ENCODE measurements around the gene PRSS38. TPM values are rescaled to one million over a fixed set of nuclear protein-coding genes. Genes with fewer than 3 reads are reported as not detected.

PRSS38 gene
- total RNA-seq, 4 donors from 2014 or later = not detected

GRCh38 chr1:227890451-227891222 lies 75.2 kb downstream of the PRSS38 start:
- WGBS, 2 donors = 87 to 100% methylated on average over 2 to 10 of the region's 13 CpGs
- intact Hi-C loops (cut with DNase I) = no loop called here
- H3K27ac ChIP-seq = no peak overlapping the region
- no peaks in the 10 kb centered on the region for H3K9me3 ChIP-seq
- no peak for DNase-seq
- H3K4me3 ChIP-seq = no peak overlapping the region
- no peaks in the 10 kb centered on the region for H3K27me3 ChIP-seq
- no peak for TF ChIP-seq POLR2A (IDR thresholded peaks at IDR 0.05)
- no peak for TF ChIP-seq CTCF (IDR thresholded peaks at IDR 0.05)
- no peaks in the 10 kb centered on the region for H3K36me3 ChIP-seq
- H3K4me1 ChIP-seq = peaks cover 16 to 29% (median 19%) of the 10 kb centered on the region in 3 donors

GRCh38 chr1:227891223-227891954 lies 75.9 kb downstream of the PRSS38 start:
- Histone ChIP-seq H3K27me3 (no peaks in the 10 kb centered on the region), H3K9me3 (no peaks in the 10 kb centered on the region), H3K36me3 (no peaks in the 10 kb centered on the region), H3K4me3 (no peak overlapping the region), H3K27ac (no peak overlapping the region), H3K4me1 (peaks cover 8 to 27% (median 11%) of the 10 kb centered on the region in 3 donors)
- intact Hi-C loops (cut with DNase I) = no loop called here
- 79 to 86% methylated on average over 9 to 17 of the region's 19 CpGs for WGBS, 2 donors
- no peak for DNase-seq
- TF ChIP-seq CTCF (IDR thresholded peaks at IDR 0.05) (no peak), POLR2A (IDR thresholded peaks at IDR 0.05) (no peak)

- 79 to 92% methylated on average over 4 to 6 of the region's 6 CpGs for WGBS, 2 donors
Observed at GRCh38 chr1:227891955-227892488, 76.5 kb downstream of the PRSS38 start.

GRCh38 chr1:227892489-227893299 lies 77.2 kb downstream of the PRSS38 start:
- 52 to 63% methylated on average over 2 to 11 of the region's 17 CpGs for WGBS, 2 donors
- peaks cover 0 to 14% (median 0%) of the 10 kb centered on the region in 3 donors for H3K4me1 ChIP-seq
- no peaks in the 10 kb centered on the region for H3K9me3 ChIP-seq
- no peak for DNase-seq
- intact Hi-C loops (cut with DNase I) = no loop called here
- H3K27ac ChIP-seq = no peak overlapping the region
- no peaks in the 10 kb centered on the region for H3K36me3 ChIP-seq
- no peak overlapping the region for H3K4me3 ChIP-seq
- H3K27me3 ChIP-seq = no peaks in the 10 kb centered on the region
- TF ChIP-seq POLR2A (IDR thresholded peaks at IDR 0.05) (no peak), CTCF (IDR thresholded peaks at IDR 0.05) (no peak)

More at GRCh38 chr1:227891955-227892488, 76.5 kb downstream of the PRSS38 start:
- DNase-seq = no peak
- Histone ChIP-seq H3K4me1 (peaks cover 2 to 21% (median 5%) of the 10 kb centered on the region in 3 donors), H3K36me3 (no peaks in the 10 kb centered on the region), H3K9me3 (no peaks in the 10 kb centered on the region), H3K27me3 (no peaks in the 10 kb centered on the region), H3K4me3 (no peak overlapping the region), H3K27ac (no peak overlapping the region)
- intact Hi-C loops (cut with DNase I) = no loop called here
- no peak for TF ChIP-seq POLR2A (IDR thresholded peaks at IDR 0.05)
- no peak for TF ChIP-seq CTCF (IDR thresholded peaks at IDR 0.05)

Measured in esophagus squamous epithelium (tissue), 5 donors.